Hematopoietic multipotent progenitor cell treated with erythropoietin and hydrocortisone succinate and interleukin-3 and kit ligand, for 15 days (in vitro differentiated cells): ENCODE measurements around the gene LIMCH1.
A peak's percentile ranks its signal among the peaks of the same experiment; 100 is the strongest.
"Not testable (repeated sequence)": the region's sequence is repeated elsewhere in the genome, so short reads cannot be mapped to it uniquely, and the experiment has no call there.

Experiments
- DNase-seq: peaks from one replicate; pipeline ENCODE4 v3.0.0-alpha.2; 2015; ENCODE audit warnings: low spot score

The LIMCH1 gene

DNA sequence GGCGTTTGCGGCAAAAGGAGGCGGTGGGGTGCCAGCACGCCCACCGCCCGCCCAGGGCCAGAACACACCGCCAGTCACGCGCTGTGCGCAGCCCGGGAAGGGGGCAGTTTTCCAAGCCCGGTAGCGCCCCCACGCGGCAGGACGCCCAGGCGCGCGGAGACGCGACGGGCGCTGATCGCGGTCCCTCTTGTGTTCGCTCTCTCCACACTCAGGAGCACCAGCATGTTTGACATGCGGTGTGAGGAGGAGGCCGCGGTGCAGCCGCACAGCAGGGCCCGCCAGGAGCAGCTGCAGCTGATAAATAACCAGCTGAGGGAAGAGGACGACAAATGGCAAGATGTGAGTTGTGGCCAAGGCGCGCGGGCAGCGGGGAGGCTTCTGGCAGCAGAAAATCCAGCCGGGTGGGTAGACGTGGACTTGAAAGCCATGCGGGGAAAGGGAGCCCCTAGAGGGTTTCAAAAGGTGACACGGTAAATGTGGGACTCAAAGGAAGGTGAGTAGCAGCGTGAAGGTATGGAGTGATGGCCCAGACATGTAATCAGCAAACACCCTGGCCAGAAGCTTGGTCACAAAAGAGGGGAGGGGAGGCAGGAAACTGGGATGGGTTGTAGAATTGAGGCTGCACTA, 106.4 kb downstream of the LIMCH1 start:
- DNase-seq = no peak

DNA sequence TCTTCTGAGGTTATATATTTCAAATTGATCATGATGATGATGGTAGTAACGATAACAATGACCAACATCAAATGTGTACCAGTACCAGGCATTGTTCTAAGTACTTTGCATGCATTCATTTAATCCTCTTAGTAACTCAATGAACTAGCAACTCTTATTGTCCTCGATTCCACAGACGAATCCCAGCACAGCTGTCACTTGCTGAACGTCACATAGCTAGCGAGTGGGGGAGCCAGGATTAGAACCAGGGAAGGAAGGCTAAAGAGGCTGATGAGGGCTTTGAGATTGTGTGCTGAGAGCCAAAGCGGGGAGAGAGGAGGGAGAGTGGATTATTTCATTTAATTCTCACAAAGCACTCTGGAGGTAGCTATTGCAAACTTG, 106.9 kb downstream of the LIMCH1 start:
- no peak for DNase-seq

DNA sequence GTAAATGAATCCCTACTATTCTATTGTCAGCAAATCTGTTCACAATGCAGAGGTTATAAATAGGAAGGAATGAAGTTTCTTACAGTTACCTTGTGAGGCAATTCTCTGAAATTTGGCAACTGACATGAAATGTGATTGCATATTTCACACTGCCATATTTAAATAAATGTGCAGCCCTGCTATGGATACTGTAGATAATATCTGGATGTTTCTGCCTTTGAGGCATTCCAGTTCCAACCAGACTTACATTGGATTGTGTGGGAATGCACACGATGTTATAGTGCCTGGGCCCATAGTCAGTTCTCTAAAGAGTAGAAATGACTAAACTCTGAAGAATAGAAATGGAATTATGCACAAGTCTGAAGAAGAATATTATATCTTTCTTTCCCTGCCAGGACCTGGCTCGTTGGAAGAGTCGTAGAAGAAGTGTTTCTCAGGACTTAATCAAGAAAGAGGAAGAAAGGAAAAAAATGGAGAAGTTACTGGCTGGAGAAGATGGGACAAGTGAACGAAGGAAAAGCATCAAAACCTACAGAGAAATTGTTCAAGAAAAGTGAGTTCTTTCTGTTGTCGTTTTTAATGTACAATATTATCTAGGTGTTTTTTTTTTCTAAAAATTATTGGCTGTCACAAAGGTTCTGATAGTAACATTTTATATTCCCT, 107.9 kb downstream of the LIMCH1 start:
- no peak for DNase-seq

DNA sequence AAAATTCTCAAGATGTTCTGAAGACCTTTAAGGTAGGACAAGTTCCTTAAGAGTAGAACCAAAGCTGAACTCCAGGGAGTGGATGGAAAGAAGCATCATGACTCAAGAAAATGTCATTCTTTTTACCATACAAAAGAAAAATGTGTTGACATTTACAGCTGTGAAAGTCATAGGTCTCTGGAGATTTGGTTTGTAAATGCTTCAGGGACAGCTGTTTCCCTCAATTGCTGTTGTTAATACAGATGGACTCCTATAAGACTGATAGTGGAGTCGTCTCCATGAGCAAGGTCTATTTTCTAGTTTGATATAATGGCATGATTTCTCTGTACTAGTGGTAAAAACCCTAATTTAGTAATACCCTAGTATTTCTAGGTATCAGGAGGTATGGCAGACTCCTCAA, 108.9 kb downstream of the LIMCH1 start:
- DNase-seq = no peak

DNA sequence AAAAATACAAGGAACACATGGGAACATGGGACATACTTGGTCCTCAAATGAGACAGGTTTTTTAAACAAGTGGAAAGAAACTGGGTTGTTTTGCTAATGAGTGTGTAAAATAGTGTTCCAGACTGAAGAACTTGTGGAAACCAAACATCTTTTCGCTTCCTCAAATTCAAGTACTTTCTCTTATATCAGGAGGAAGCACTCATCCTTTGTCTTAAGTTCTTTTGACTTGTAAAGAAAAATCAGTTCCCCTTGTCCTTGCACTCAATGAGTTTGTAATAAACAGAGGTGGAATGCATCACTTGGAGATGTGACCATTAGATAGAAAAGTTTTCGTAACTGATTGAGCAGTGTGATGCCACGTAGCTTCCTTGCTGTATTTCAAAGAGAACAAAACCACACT, 109.4 kb downstream of the LIMCH1 start:
- DNase-seq = no peak

DNA sequence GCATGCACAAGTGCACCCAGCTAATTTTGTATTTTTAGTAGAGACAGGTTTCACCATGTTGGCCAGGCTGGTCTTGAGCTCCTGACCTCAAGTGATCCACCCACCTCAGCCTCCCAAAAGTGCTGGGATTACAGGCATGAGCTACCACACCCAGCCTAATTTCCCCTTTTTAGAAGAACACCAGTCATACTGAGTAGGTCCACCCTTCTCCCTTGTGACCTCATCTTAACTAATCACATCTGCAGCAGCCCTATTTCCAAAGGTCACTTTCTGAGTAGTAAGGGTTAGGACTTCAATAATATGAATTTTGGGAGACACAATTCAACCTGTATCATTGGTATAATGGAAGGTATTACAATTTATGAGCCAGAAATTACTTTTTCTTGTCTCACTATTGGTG, 113.2 kb downstream of the LIMCH1 start:
- DNase-seq = not testable (repeated sequence)

DNA sequence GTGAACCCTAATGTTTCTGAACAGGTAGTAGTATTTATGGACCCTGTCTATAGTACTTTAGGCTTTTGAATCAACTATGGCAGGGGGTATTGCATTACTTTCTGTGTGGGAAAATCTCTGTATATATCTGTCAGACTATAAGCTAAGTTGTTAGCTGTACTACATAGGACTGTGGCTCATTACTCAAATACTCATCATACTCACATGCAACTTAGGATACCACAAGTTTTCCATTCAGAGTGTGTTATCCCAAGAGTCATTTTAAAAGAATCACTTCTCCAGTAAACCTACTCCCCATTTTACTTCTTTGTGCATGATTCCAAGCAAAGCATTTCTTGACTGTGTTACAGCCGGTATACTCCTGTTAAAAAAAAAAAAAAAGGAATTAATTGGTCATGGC, 115.0 kb downstream of the LIMCH1 start:
- DNase-seq = no peak

DNA sequence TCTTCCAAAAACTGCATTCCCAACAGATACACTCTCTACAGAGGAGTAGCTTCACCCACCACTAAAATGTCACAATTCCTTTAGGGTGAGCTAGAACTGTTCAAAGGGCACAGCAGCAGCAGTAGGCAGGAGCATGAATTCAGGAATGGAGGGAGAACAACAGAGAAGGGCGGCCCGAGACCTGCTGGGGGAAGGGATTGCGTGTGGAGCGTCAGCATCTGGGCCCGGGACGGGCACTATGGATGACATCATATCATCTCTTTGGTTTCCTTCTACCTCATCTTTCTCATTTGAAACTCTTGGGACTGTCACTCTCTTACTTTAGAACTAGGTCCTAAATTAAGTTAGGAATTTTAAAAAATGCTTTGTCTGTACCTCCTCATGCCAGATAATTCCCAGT, 115.6 kb downstream of the LIMCH1 start:
- no peak for DNase-seq

DNA sequence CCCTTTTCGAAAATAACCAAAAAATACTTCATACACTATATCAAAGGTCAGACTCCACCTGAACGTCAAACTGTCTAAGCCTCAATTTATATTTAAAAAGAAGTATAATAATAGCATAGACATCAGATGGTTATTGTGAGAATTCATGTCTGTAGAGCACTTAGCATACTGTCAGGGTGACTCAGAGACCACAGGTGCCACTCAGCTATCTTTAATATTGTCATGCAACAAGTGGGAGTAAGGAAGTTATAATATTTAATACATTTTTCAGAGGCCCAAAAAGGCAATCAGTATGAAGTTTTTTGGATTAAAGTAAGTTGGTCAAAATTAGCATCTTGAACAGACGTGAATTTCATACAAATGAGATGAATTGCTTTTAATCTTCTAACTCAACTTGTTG, 117.2 kb downstream of the LIMCH1 start:
- DNase-seq = no peak

DNA sequence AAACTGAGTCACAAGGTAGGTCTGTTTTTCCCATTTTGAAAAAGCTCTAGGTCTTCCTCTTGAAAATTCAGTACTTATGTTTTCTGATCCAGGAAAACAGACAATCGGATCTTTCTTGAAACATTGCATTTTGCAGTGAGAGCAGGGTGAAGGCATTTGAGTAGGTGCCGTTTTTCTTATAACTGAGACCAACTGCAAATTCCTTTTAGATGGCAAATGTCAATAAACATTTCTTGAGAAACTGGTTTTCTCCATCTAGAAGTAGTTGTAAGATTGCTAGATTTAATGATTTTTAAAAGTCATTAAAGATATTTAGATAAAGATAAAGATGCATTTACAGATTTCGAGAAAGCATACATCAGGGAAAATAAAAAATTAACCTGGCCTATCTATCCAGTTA, 118.1 kb downstream of the LIMCH1 start:
- no peak for DNase-seq

DNA sequence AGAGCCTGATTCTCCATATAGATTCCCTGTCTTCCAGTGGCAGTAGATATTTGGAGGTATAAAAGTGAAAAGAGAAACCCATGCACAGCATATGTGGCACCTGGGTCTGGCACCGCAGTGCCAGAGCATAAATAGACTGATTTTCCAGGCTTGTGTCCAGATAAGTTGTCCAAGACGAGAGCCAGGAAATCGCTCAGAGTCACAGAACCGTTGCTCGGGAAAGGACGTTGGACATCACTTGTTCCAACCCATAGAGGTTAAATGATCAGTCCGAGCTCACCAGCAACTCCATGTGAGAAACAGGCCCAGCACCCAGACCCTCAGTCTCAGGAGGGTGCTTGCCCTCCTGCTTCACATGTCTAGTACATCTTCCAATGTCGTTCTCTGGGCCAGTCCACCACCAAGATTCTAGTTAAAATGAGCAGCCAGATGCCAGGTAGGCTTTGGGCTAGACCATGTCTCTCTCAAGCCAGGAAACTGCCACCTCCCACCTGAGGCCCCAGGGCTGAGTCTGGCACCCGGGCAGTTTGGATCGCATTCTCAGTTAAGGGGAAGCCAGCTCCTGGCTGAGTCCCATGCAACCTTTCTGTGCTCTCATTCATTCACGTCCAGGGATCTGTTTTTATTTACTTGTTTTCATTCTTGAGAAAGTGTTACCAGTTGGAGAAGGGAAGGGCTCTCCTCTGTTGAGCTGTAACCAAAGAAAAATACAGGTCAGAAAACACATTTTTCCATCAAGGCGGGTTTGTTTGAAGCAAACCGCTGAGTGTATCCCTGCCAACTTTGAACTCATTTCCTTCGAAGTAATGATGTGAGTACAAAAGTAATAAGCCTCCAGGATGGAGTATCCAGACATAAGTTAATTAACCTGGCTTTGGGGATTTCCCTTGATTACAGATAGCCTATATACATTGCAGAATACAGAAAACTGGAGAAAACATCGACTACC, 118.9 kb downstream of the LIMCH1 start:
- DNase-seq = no peak

DNA sequence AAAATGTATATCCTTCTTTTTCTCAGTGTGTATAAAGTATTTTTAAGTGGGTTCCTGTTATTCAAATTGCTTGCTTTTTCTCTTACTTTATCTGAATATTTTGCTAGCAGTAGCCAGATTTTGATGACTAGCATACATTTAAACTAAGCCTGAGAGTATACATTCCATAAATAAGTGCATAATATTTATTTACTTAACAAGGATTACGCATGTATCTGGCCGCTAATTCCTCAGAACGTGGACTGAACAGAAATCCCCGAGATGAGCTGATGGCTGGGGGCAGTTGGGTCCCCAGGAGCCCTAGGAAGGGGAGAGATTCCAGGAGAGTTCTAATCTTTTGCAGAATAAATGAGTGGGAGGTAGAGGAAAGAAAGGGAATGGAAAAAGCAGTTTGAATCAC, 119.6 kb downstream of the LIMCH1 start:
- DNase-seq = no peak

DNA sequence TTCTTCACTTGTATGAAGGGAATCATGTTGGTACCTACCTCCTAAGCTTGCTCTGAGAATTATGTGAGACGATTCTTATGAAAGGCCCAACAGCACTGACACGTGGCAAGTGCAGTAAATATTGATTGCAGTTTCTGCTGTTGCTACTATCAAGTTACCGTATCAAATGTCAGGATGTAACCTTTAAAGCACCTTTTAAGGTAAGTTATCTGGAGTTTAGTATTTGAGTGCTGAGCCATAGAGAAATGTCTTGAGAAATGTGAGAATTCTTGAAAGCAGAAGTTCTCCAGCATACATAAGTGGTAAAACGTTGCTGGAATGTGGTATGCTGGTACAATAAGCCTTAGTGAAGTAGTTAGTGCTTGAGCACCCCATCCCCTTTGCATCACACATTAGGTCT, 120.2 kb downstream of the LIMCH1 start:
- DNase-seq = no peak

DNA sequence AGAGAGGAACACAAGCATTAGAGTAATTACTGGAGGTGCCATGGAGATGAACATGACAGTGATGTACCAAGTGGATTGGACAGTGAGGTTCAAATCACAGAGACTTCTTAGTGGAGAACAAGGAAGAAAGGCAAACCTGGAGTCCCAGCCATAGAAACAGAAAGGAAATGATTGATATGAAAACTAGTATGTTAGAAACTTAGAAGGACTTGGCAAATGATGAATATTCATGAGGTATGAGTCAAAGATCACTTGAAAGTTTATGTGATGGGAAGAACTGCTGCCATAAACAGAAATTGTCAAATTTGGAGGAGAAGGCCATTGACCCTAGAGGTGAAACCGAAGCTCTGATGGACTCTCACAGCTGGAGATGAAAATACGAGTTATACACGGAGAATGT, 122.4 kb downstream of the LIMCH1 start:
- no peak for DNase-seq

DNA sequence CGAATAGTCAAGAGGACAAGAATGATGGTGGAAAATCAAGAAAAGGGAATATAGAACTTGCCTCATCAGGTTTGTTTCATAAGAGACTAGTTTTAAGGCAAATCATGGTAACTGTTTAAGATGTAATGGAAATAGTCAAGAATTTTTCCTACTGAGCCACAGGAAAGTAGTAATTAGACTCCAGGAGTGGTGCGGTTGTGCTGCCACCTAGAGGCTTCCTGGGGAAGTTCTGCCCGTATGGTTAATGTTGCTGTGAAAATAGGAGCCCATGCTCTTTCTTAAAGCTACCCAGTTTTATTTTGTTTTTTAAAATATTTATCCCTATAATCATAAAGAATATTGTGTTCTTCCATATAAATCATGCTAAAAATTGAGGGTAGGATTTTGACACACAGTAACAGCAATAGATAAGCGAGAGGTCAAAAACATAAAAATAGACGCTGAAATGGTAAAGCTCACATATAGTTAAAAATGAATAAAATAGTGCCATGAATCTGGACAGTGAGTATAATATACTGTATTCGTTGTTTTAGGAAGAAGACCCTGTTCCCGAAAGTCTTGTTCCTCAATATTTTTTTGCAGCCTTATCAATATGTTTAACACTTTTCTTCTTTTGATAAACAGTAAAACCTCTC, 123.6 kb downstream of the LIMCH1 start:
- peak; percentile 36 for DNase-seq

DNA sequence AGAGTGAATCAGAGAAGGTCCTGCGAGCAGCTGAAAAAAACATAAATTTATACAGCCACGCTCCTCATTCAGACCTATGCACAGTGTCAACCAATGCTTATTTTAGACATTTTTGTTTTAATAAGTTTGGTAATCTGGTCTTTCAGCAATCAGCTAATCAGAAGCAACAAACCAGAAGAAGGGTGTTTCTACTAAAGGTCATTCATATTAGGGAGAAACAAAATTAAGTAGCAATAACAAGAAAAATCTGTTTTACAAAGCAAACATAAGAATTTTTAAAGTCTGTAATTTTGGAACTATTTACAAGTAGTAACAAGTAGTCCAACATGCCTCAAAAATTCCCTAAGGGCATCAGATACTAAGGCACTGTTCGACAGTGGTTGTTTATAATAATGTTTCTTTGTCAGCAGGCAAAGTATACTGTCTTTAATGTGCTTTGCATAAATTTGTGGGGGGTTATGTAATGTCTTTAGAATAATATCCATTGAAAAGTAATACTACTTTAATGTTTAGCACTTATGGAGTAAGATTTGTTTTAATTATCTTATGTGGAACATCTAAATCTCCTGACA, 127.8 kb downstream of the LIMCH1 start:
- no peak for DNase-seq

DNA sequence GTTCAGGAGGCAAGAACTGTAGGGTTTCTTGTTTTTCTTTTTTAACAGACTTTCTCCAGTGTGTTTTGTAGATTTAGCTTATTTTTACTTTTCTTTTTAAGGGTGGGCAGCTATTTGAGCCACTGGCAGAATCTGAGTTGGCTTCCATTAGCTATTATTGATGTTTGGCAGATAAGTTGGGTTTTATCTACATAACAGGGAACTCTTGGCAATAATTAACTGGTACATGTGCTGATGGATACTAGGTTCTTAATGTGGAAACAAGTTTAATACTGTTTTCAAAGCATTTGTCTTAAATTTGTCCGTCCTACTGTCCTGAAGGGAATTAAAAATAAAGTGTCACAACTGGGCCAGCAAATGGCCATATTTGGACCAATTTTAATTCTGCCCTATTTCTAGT, 130.1 kb downstream of the LIMCH1 start:
- no peak for DNase-seq

DNA sequence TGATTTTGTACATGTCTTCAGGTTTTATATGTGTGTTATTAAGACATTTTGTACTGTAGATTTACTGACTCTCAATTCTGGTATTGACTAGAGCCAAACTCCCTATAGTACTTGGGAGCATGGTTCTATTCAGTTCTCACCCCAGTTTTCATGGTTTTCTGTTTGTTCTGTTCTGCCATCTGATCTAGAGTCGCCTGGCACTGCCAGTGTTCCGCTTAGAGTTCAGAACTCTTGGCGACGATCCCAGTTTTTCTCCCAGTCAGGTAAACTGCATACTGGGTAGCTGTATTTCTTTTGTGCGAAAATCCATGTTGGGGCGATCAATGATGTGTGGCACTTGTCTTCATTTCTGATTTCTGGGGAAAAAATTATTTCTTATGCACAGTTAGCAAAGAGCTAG, 132.6 kb downstream of the LIMCH1 start:
- DNase-seq = no peak

DNA sequence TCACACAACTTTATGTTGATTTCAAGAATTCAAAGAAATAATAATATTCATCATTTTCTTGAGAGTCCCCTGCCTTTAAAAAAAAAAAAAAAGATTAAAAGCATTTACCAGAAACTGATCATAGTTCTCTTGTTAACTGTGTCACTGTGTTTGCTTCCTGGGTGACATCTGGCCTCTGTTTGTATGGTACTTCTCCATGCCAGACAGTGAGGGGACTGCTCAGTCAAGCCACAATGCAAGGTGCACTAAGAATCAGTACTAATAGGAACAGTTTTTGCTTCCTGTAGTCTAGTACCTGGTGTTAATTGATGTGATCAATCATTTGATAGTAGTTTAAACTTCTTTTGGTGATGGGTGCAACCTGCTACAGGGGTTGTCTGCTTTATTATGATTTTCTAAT, 133.0 kb downstream of the LIMCH1 start:
- DNase-seq = no peak

DNA sequence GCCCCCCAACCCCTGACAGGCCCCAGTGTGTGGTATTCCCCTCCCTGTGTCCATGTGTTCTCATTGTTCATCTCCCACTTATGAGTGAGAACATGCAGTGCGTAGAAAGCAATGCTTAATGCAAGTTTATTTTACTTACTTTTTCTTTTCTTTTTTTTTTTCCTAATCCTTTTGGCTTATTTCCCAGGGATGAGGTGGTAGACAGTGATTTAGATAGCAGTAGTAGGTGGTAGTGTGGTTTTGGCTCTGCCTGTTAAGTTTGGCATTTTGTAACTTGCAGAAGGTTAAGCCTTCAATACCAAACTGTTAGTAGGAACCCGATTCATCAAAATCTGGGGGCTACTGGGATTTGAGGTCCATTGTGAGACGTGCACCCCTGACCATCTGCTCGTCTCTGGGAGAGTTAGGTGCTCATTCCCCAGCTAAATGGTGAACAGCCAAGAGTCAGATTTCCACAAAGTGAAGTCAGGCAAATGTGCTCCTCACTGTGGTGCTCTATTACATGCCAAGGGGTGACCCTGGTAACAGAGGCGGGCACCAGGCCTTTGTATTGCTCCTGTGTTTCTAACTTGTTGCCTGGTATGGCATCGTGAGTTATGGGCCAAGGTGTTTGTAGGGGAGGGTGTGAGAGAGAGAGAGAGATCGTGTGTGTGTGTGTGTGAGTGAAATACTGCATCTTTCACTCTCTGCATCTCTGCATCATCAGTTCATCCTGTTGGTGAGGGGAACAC, 140.3 kb downstream of the LIMCH1 start:
- DNase-seq = no peak

DNA sequence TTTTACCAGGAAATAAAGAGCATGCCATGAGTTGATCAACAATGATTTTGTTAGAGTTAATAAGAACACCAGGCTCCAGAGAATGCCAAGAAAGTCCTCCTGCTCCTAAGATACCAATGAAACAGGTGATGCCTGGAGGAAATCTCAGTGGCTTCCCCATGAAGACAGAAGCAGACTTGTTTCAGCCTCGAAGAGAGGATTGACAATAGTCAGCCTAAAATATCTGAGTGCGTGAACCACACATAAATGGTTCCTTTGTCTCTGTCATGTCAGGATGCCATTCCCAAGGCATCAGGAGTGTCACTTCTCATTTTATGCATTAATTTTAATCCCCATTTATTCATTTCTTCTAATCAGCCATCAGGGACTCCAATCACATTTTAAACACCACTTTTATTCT, 141.0 kb downstream of the LIMCH1 start:
- no peak for DNase-seq

DNA sequence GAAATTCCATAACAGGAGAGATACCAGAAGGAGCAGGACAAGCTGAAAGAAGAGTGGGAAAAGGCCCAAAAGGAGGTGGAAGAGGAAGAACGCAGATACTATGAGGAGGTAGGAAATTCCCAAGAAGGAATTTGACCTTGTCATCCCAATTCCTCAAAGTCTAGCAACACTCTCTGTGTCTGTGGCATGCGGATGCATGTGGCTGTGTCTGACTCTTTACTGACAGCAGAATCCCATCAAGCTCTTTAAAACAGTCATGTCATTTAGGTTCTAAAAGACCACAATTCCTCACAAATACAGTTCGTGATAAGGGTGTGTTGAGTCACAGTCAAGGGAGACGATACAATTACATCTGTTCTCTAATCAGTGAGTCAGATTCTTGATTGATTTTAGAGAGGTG, 142.0 kb downstream of the LIMCH1 start:
- DNase-seq = no peak
